Measurements from ENCODE around the gene FPR2.
"Not testable (repeated sequence)": the region's sequence is repeated elsewhere in the genome, so short reads cannot be mapped to it uniquely, and the experiment has no call there.

- not testable (repeated sequence) for TF ChIP-seq CTCF (conservative IDR thresholded peaks at IDR 0.05; ENCODE audit: low read depth in 2 of 2); REST (IDR thresholded peaks at IDR 0.05; ENCODE audit: unreplicated experiment); EZH2 (IDR thresholded peaks at IDR 0.05; ENCODE audit: low read depth, unreplicated experiment); ETS1 (IDR thresholded peaks at IDR 0.05); POLR2AphosphoS5 (IDR thresholded peaks at IDR 0.05; ENCODE audit: low read depth); CREB1 (CRISPR knock-in tag; IDR thresholded peaks at IDR 0.05; ENCODE audit: low read depth)
Measured at GRCh38 chr19:51805396-51805795, 44.4 kb downstream of the FPR2 start.
